Progenitor cell of endocrine pancreas (in vitro differentiated cells): Measurements from ENCODE around the gene TBL1X. TPM values are rescaled to one million over a fixed set of nuclear protein-coding genes. Genes with fewer than 3 reads are reported as not detected.

Source experiments
- DNase-seq: peaks from one replicate; pipeline ENCODE4 v3.0.0; 2021; ENCODE audit warnings: low spot score; ENCODE audit not compliant: unreplicated experiment
- H3K27ac Mint-ChIP-seq: 2 replicates; pipeline ENCODE4 v1.8.0; 2021; ENCODE audit warnings: mild to moderate bottlenecking, moderate library complexity, mixed read lengths
- H3K27me3 Mint-ChIP-seq: 2 replicates; pipeline ENCODE4 v1.8.0; 2021; ENCODE audit warnings: mixed read lengths
- H3K36me3 Mint-ChIP-seq: 2 replicates; pipeline ENCODE4 v1.8.0; 2022; ENCODE audit warnings: mixed read lengths; ENCODE audit not compliant: insufficient read depth
- H3K4me1 Mint-ChIP-seq: 2 replicates; pipeline ENCODE4 v1.8.0; 2021; ENCODE audit warnings: low read depth, mixed read lengths
- H3K4me3 Mint-ChIP-seq: 2 replicates; pipeline ENCODE4 v1.8.0; 2021; ENCODE audit warnings: low read depth, mild to moderate bottlenecking, moderate library complexity, mixed read lengths
- H3K9me3 Mint-ChIP-seq: 2 replicates; pipeline ENCODE4 v1.8.0; 2021; ENCODE audit warnings: low read depth, mixed read lengths
- total RNA-seq: library from RNA; stranded (reverse); gene quantifications from 2 replicates; pipeline ENCODE4 v1.2.1, GENCODE V29; 2021
- TF ChIP-seq, protein P1 (sequence below): fragments of 200-600 bp; sonication (generic); IDR thresholded peaks from one replicate; pipeline ENCODE4 v1.5.0; 2021; ENCODE audit warnings: antibody characterized with exemption, mild to moderate bottlenecking; ENCODE audit not compliant: unreplicated experiment

TBL1X gene
- total RNA-seq, 1 donor from 2014 or later, result 42.7 TPM

DNA sequence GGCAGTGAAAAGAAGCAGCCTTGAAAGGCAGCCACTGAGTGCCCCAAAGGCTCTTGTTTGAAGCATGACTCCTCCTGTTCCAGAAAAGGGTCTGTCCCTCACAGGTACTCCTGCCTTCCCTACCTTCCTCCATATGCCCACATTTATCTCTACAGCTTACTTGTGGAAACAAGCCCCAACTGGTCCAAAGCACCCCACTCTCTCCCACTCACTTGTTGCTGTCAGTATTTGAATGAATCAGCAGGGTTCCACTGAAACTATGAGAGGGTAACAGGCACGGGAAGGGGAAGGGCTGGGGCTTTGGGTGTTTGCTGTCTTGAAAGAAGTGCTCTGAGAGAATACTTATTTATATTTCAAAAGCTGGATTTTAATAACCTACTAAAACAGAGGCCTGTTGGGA is 265.9 kb downstream of the TBL1X start:
- TF ChIP-seq, protein P1, sequence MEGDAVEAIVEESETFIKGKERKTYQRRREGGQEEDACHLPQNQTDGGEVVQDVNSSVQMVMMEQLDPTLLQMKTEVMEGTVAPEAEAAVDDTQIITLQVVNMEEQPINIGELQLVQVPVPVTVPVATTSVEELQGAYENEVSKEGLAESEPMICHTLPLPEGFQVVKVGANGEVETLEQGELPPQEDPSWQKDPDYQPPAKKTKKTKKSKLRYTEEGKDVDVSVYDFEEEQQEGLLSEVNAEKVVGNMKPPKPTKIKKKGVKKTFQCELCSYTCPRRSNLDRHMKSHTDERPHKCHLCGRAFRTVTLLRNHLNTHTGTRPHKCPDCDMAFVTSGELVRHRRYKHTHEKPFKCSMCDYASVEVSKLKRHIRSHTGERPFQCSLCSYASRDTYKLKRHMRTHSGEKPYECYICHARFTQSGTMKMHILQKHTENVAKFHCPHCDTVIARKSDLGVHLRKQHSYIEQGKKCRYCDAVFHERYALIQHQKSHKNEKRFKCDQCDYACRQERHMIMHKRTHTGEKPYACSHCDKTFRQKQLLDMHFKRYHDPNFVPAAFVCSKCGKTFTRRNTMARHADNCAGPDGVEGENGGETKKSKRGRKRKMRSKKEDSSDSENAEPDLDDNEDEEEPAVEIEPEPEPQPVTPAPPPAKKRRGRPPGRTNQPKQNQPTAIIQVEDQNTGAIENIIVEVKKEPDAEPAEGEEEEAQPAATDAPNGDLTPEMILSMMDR, result no peak
- H3K4me3 Mint-ChIP-seq, result no peak overlapping the region
- H3K4me1 Mint-ChIP-seq, result no peaks in the 10 kb centered on the region
- no peaks in the 10 kb centered on the region for H3K27me3 Mint-ChIP-seq
- no peak overlapping the region for H3K27ac Mint-ChIP-seq
- H3K36me3 Mint-ChIP-seq, result peaks cover 22% of the 10 kb centered on the region
- H3K9me3 Mint-ChIP-seq, result peaks cover 33% of the 10 kb centered on the region
- no peak for DNase-seq

DNA sequence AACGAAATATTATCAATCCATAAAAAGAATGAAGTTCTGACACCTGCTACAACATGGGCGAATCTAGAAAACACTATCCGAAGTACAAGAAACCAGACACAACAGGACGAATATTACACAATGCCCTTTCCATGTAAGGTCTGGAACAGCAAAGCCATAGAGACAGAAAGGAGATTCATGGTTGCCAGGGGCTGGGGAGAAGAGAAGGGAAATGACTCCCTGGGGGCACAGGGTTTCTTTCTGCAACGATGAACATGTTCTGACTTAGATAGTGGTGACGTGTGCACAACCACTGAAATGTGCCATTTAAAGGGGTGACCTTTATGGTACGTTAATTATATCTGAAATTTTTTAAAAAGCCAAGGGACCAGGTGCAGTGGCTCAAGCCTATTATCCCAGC is 272.5 kb downstream of the TBL1X start:
- no peaks in the 10 kb centered on the region for H3K4me1 Mint-ChIP-seq
- no peaks in the 10 kb centered on the region for H3K27me3 Mint-ChIP-seq
- no peak overlapping the region for H3K27ac Mint-ChIP-seq
- peaks cover 8% of the 10 kb centered on the region for H3K36me3 Mint-ChIP-seq
- TF ChIP-seq, protein P1, result no peak
- no peak overlapping the region for H3K4me3 Mint-ChIP-seq
- peaks cover 17% of the 10 kb centered on the region for H3K9me3 Mint-ChIP-seq
- DNase-seq, result no peak

DNA sequence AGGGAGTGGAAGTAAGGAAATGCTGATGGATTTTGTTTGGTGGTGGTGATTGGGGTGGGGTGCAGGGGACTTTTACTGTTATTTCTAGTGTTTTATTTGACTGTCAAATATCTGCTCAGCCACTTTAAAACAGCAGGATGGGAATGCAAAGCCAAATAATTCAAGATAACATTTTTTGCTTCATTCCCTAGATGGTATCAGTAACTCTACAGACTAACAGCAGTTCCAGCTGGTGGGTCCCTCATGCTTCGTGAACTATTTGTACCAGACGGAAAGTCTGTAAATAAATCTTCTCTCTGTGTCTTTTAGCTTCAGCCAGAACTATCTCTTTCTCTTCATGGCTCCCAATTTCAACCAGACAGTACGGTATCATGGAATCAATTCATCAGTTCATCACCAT is 273.3 kb downstream of the TBL1X start:
- Mint-ChIP-seq H3K4me1 (no peaks in the 10 kb centered on the region), H3K27ac (no peak overlapping the region), H3K9me3 (peaks cover 17% of the 10 kb centered on the region), H3K27me3 (no peaks in the 10 kb centered on the region), H3K4me3 (no peak overlapping the region), H3K36me3 (peaks cover 8% of the 10 kb centered on the region)
- TF ChIP-seq, protein P1, result no peak
- no peak for DNase-seq

DNA sequence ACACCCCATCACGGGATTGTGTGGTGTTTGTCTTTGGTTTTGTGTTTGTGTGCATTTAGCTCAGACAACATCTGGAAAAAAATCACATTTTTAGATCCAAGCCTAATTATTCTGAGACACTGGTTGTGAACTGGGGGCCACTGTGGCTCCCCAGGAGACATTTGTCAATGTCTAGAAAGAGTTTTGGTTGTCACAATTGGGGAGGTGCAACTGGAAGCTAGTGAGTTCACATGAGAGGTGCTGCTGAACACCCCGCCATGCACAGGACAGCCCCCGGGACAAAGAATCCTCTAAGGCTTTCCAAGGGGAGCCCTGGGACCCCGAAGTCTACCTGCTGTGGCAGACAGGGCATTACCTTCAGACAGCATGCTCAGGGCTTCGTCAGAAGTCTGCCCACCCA is 274.3 kb downstream of the TBL1X start:
- no peaks in the 10 kb centered on the region for H3K4me1 Mint-ChIP-seq
- peaks cover 9% of the 10 kb centered on the region for H3K36me3 Mint-ChIP-seq
- H3K9me3 Mint-ChIP-seq, result peaks cover 18% of the 10 kb centered on the region
- no peak overlapping the region for H3K4me3 Mint-ChIP-seq
- TF ChIP-seq, protein P1, result no peak
- H3K27ac Mint-ChIP-seq, result no peak overlapping the region
- no peaks in the 10 kb centered on the region for H3K27me3 Mint-ChIP-seq
- no peak for DNase-seq

DNA sequence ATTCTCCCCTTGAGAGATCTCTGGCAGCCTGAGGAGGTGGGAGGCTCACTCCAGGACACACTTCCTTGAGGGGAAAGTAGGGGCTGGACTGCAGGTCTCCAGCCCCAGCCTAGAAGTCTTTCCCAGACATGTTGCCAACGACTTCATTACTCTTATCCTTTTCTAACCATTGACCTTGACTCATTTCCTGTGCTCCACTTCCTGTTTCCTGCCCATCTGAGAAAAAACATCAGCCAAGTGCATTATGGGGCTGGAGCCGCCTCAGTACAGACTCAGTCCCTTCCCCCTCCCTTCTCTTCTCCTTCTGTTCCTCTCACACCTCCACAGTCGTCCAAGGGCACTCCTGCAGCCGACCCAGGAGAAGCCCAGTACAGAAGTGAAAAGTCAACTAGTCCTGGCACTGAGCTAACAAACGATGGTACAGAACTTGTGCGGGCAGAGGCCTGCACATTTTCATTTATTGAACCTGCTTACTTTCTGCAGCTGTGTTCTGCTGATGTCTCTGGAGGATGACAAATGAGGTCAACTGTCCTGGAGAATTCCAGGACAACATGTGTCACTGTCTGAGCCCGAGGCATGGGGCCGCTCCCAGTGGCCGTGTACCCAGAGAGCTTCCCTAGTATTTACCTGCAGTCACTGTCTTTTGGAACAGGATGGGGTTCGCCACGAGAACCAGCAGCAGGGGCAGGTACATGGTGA is 280.7 kb downstream of the TBL1X start:
- Mint-ChIP-seq H3K4me1 (peaks cover 4% of the 10 kb centered on the region), H3K4me3 (no peak overlapping the region), H3K27ac (no peak overlapping the region), H3K36me3 (peaks cover 5% of the 10 kb centered on the region), H3K9me3 (peaks cover 13% of the 10 kb centered on the region), H3K27me3 (no peaks in the 10 kb centered on the region)
- TF ChIP-seq, protein P1, result no peak
- DNase-seq, result no peak
